SK-N-SH treated with all-trans-retinoic acid at 6 μM for 48 hours (cell line): Measurements from ENCODE around the gene BPGM.
A peak's percentile ranks its signal among the peaks of the same experiment; 100 is the strongest.

Experiments
- ARNTL ChIP-seq: fragments of 450-650 bp; formaldehyde crosslinking; IDR thresholded peaks from 2 replicates; pipeline ENCODE4 v1.5.0; 2020; ENCODE audit warnings: low read depth, mild to moderate bottlenecking, moderate library complexity, borderline replicate concordance
- CSDC2 ChIP-seq: fragments of 250-450 bp; sonication (Bioruptor Pico); IDR thresholded peaks from 2 replicates; pipeline ENCODE4 v1.5.0; 2020; ENCODE audit warnings: mild to moderate bottlenecking, moderate library complexity
- ESRRG ChIP-seq: fragments of 250-450 bp; sonication (Bioruptor Pico); IDR thresholded peaks from 2 replicates; pipeline ENCODE4 v1.6.1; 2021; ENCODE audit warnings: mild to moderate bottlenecking
- OSR1 ChIP-seq: fragments of 250-450 bp; sonication (Bioruptor Pico); IDR thresholded peaks from 2 replicates; pipeline ENCODE4 v1.8.0; 2022; ENCODE audit warnings: moderate library complexity, mild to moderate bottlenecking, inconsistent platforms
- SNAI2 ChIP-seq: fragments of 250-450 bp; sonication (Bioruptor Pico); IDR thresholded peaks from 2 replicates; pipeline ENCODE4 v1.5.0; 2020; ENCODE audit warnings: mild to moderate bottlenecking, moderate library complexity
- ZFP3 ChIP-seq: fragments of 250-450 bp; sonication (Bioruptor Pico); IDR thresholded peaks from 2 replicates; pipeline ENCODE4 v1.5.0; 2020; ENCODE audit warnings: mild to moderate bottlenecking, moderate library complexity
- ZNF565 ChIP-seq: fragments of 450-650 bp; formaldehyde crosslinking; conservative IDR thresholded peaks from 2 replicates; pipeline ENCODE4 v1.5.0; 2020; ENCODE audit warnings: low read depth, mild to moderate bottlenecking, moderate library complexity
- ZNF70 ChIP-seq: fragments of 450-650 bp; formaldehyde crosslinking; IDR thresholded peaks from 2 replicates; pipeline ENCODE4 v1.5.0; 2020; ENCODE audit warnings: mild to moderate bottlenecking, moderate library complexity
- ZNF8 ChIP-seq: fragments of 450-650 bp; formaldehyde crosslinking; IDR thresholded peaks from 2 replicates; pipeline ENCODE4 v1.5.0; 2020; ENCODE audit warnings: mild to moderate bottlenecking, moderate library complexity
- TF ChIP-seq, protein P1 (sequence below): fragments of 250-450 bp; sonication (Bioruptor Pico); IDR thresholded peaks from 2 replicates; pipeline ENCODE4 v1.5.1; 2020; ENCODE audit warnings: low read depth, mild to moderate bottlenecking, moderate library complexity
- TF ChIP-seq, protein P2 (sequence below): fragments of 250-450 bp; sonication (Bioruptor Pico); IDR thresholded peaks from 2 replicates; pipeline ENCODE4 v1.8.0; 2021; ENCODE audit warnings: low read depth, mild to moderate bottlenecking, moderate library complexity, borderline replicate concordance
- TF ChIP-seq, protein P3 (sequence below): fragments of 250-450 bp; sonication (Bioruptor Pico); IDR thresholded peaks from 2 replicates; pipeline ENCODE4 v1.8.0; 2020; ENCODE audit warnings: mild to moderate bottlenecking, moderate library complexity, borderline replicate concordance
- TF ChIP-seq, protein P4 (sequence below): fragments of 250-450 bp; sonication (Bioruptor Pico); IDR thresholded peaks from 2 replicates; pipeline ENCODE4 v1.5.1; 2021; ENCODE audit warnings: mild to moderate bottlenecking, moderate library complexity

DNA sequence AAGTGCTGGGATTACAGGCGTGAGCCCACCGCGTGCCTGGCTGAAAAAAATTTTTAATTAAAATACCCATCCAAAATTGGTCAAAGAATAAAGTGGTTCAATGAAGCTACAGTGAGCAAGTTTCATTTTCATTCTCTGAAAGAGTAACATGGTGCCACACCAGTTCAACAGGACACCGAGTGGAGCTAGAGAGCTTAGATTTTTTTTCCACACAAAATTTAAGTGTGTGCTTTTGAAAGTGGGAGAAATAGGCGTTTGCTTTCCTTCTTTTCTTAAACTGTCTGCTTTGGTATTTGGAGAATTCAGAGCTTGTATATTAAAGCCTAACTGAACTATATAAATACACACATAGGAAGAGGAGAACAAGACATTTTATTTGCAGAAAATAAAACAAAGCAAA, 43.4 kb downstream of the BPGM start:
- TF ChIP-seq ZNF70 (CRISPR knock-in tag) (no peak), ZNF8 (CRISPR knock-in tag) (no peak), ARNTL (CRISPR knock-in tag) (no peak), ESRRG (CRISPR knock-in tag) (no peak), SNAI2 (no peak), ZFP3 (CRISPR knock-in tag) (no peak), CSDC2 (CRISPR knock-in tag) (no peak), ZNF565 (no peak), OSR1 (CRISPR knock-in tag) (no peak)
- TF ChIP-seq, protein P1, sequence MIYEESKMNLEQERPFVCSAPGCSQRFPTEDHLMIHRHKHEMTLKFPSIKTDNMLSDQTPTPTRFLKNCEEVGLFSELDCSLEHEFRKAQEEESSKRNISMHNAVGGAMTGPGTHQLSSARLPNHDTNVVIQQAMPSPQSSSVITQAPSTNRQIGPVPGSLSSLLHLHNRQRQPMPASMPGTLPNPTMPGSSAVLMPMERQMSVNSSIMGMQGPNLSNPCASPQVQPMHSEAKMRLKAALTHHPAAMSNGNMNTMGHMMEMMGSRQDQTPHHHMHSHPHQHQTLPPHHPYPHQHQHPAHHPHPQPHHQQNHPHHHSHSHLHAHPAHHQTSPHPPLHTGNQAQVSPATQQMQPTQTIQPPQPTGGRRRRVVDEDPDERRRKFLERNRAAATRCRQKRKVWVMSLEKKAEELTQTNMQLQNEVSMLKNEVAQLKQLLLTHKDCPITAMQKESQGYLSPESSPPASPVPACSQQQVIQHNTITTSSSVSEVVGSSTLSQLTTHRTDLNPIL, result no peak
- TF ChIP-seq, protein P2, sequence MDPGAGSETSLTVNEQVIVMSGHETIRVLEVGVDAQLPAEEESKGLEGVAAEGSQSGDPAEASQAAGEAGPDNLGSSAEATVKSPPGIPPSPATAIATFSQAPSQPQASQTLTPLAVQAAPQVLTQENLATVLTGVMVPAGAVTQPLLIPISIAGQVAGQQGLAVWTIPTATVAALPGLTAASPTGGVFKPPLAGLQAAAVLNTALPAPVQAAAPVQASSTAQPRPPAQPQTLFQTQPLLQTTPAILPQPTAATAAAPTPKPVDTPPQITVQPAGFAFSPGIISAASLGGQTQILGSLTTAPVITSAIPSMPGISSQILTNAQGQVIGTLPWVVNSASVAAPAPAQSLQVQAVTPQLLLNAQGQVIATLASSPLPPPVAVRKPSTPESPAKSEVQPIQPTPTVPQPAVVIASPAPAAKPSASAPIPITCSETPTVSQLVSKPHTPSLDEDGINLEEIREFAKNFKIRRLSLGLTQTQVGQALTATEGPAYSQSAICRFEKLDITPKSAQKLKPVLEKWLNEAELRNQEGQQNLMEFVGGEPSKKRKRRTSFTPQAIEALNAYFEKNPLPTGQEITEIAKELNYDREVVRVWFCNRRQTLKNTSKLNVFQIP, result 0 out of 2 replicates have a peak, but pooled peaks have one; percentile 30
- TF ChIP-seq, protein P3, sequence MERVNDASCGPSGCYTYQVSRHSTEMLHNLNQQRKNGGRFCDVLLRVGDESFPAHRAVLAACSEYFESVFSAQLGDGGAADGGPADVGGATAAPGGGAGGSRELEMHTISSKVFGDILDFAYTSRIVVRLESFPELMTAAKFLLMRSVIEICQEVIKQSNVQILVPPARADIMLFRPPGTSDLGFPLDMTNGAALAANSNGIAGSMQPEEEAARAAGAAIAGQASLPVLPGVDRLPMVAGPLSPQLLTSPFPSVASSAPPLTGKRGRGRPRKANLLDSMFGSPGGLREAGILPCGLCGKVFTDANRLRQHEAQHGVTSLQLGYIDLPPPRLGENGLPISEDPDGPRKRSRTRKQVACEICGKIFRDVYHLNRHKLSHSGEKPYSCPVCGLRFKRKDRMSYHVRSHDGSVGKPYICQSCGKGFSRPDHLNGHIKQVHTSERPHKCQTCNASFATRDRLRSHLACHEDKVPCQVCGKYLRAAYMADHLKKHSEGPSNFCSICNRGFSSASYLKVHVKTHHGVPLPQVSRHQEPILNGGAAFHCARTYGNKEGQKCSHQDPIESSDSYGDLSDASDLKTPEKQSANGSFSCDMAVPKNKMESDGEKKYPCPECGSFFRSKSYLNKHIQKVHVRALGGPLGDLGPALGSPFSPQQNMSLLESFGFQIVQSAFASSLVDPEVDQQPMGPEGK, result no peak
- TF ChIP-seq, protein P4, sequence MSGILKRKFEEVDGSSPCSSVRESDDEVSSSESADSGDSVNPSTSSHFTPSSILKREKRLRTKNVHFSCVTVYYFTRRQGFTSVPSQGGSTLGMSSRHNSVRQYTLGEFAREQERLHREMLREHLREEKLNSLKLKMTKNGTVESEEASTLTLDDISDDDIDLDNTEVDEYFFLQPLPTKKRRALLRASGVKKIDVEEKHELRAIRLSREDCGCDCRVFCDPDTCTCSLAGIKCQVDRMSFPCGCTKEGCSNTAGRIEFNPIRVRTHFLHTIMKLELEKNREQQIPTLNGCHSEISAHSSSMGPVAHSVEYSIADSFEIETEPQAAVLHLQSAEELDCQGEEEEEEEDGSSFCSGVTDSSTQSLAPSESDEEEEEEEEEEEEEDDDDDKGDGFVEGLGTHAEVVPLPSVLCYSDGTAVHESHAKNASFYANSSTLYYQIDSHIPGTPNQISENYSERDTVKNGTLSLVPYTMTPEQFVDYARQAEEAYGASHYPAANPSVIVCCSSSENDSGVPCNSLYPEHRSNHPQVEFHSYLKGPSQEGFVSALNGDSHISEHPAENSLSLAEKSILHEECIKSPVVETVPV (CRISPR knock-in tag), result no peak
